ENCODE results near the gene ZNF254. TPM values are rescaled to one million over a fixed set of nuclear protein-coding genes. Genes with fewer than 3 reads are reported as not detected.

ZNF254 gene
- total RNA-seq, 1 donor from 2014 or later = 19.6 TPM

- no peak for DNase-seq (ENCODE audit: low read depth)
- H3K4me3 ChIP-seq (ENCODE audit: low read depth, low read length) = no peak overlapping the region
- TF ChIP-seq CTCF (conservative IDR thresholded peaks at IDR 0.05; ENCODE audit: low read depth, low read length) = no peak
These were observed 53.6 kb downstream of the ZNF254 start for GRCh38 chr19:24140591-24140990.

- no peak for DNase-seq (ENCODE audit: low read depth)
- no peak for TF ChIP-seq CTCF (conservative IDR thresholded peaks at IDR 0.05; ENCODE audit: low read depth, low read length)
These were observed 54.6 kb downstream of the ZNF254 start for GRCh38 chr19:24141612-24142011.

GRCh38 chr19:24142771-24143170, 55.8 kb downstream of the ZNF254 start:
- no peak overlapping the region for H3K4me3 ChIP-seq (ENCODE audit: low read depth, low read length)
- no peak for DNase-seq (ENCODE audit: low read depth)
- no peak for TF ChIP-seq CTCF (conservative IDR thresholded peaks at IDR 0.05; ENCODE audit: low read depth, low read length)

More at GRCh38 chr19:24141612-24142011, 54.6 kb downstream of the ZNF254 start:
- H3K4me3 ChIP-seq (ENCODE audit: low read depth, low read length) = no peak overlapping the region

- peak; percentile 58 for TF ChIP-seq CTCF (conservative IDR thresholded peaks at IDR 0.05; ENCODE audit: low read depth, low read length)
- no peak for DNase-seq (ENCODE audit: low read depth)
- no peak overlapping the region for H3K4me3 ChIP-seq (ENCODE audit: low read depth, low read length)
These were observed 72.7 kb downstream of the ZNF254 start for GRCh38 chr19:24159707-24160106.

GRCh38 chr19:24166055-24166454, 79.1 kb downstream of the ZNF254 start:
- no peak for TF ChIP-seq CTCF (conservative IDR thresholded peaks at IDR 0.05; ENCODE audit: low read depth, low read length)
- no peak for DNase-seq (ENCODE audit: low read depth)

GRCh38 chr19:24173882-24174281, 86.9 kb downstream of the ZNF254 start:
- no peak overlapping the region for H3K4me3 ChIP-seq (ENCODE audit: low read depth, low read length)
- TF ChIP-seq CTCF (conservative IDR thresholded peaks at IDR 0.05; ENCODE audit: low read depth, low read length) = no peak
- DNase-seq (ENCODE audit: low read depth) = no peak

More at GRCh38 chr19:24166055-24166454, 79.1 kb downstream of the ZNF254 start:
- H3K4me3 ChIP-seq (ENCODE audit: low read depth, low read length) = no peak overlapping the region

- no peak for TF ChIP-seq CTCF (conservative IDR thresholded peaks at IDR 0.05; ENCODE audit: low read depth, low read length)
- H3K4me3 ChIP-seq (ENCODE audit: low read depth, low read length) = no peak overlapping the region
- no peak for DNase-seq (ENCODE audit: low read depth)
These were observed 90.7 kb downstream of the ZNF254 start for GRCh38 chr19:24177686-24178085.

All from epithelial cell of proximal tubule (primary cell).